ENCODE results near the gene GAK. TPM values are rescaled to one million over a fixed set of nuclear protein-coding genes. Genes with fewer than 3 reads are reported as not detected.

Gene GAK
- total RNA-seq, 1 donor from 2014 or later, result 138 TPM

DNA sequence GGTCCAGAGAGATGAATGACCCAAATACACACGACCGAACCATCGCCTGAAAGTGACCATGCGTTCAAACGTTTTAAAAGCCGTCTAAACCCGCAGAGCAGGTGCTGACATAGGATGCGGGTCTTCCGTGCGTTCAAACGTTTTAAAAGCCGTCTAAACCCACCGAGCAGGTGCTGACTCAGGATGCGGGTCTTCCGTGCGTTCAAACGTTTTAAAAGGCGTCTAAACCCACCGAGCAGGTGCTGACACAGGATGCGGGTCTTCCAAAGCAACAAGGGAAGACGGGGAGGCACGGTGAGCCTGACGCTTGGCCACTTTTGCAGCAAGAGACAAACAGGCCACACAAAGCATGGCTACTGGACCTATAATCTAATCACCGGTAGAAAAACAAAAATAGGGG is 47.2 kb downstream of the GAK start:
- intact Hi-C loops (cut with DNase I), result no loop called here
- Histone ChIP-seq H3K27me3 (no peaks in the 10 kb centered on the region), H3K27ac (no peak overlapping the region), H3K36me3 (peaks cover 84% of the 10 kb centered on the region), H3K4me1 (no peaks in the 10 kb centered on the region), H3K4me3 (no peak overlapping the region), H3K9me3 (no peaks in the 10 kb centered on the region)
- ATAC-seq (no peak), DNase-seq (no peak)
- TF ChIP-seq, protein P1, sequence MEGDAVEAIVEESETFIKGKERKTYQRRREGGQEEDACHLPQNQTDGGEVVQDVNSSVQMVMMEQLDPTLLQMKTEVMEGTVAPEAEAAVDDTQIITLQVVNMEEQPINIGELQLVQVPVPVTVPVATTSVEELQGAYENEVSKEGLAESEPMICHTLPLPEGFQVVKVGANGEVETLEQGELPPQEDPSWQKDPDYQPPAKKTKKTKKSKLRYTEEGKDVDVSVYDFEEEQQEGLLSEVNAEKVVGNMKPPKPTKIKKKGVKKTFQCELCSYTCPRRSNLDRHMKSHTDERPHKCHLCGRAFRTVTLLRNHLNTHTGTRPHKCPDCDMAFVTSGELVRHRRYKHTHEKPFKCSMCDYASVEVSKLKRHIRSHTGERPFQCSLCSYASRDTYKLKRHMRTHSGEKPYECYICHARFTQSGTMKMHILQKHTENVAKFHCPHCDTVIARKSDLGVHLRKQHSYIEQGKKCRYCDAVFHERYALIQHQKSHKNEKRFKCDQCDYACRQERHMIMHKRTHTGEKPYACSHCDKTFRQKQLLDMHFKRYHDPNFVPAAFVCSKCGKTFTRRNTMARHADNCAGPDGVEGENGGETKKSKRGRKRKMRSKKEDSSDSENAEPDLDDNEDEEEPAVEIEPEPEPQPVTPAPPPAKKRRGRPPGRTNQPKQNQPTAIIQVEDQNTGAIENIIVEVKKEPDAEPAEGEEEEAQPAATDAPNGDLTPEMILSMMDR (IDR thresholded peaks at IDR 0.05), result no peak

GRCh38 chr4:884259-884658 is 47.9 kb downstream of the GAK start:
- ATAC-seq (no peak), DNase-seq (no peak)
- no peaks in the 10 kb centered on the region for H3K9me3 ChIP-seq
- TF ChIP-seq, protein P1 (IDR thresholded peaks at IDR 0.05), result no peak
- H3K27me3 ChIP-seq, result no peaks in the 10 kb centered on the region
- H3K4me1 ChIP-seq, result no peaks in the 10 kb centered on the region
- peaks cover 84% of the 10 kb centered on the region for H3K36me3 ChIP-seq
- intact Hi-C loops (cut with DNase I), result no loop called here
- H3K4me3 ChIP-seq, result no peak overlapping the region
- no peak overlapping the region for H3K27ac ChIP-seq

DNA sequence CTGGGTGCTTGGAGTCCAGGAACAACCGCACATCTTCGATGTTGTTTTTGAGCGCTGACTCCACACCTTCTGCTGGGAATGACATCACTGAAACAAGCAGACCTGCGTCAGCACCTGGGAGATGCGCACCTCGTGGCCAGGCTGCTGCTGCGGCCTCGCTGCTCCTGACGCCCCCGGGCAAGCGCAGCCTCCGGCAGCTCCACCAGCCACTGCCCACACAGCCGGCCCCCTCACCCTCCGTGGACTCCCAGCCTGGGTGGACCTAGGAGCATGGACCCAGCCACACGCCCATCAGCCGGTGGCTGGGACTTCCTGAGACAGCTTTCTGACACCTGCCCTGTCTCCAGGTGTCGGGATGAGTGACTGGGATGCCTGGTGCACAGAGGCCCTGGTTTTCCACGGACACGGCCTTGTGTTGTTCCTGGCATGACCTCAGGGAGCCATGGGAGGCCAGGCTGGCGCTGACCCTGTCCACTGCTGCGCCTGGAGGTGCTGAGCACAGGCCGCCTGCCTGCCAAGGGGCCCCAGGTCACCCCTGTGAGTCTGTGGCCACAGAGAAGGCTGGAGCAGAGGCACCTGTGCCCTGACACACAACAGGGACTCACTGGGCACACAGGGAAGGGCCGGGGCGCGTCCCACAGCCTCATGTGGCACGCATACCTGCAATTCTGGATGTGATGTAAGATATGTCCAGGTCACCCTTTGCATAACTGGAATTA is 48.6 kb downstream of the GAK start:
- Histone ChIP-seq H3K27ac (no peak overlapping the region), H3K4me3 (no peak overlapping the region), H3K27me3 (no peaks in the 10 kb centered on the region), H3K36me3 (peaks cover 85% of the 10 kb centered on the region), H3K9me3 (no peaks in the 10 kb centered on the region), H3K4me1 (no peaks in the 10 kb centered on the region)
- intact Hi-C loops (cut with DNase I), result no loop called here
- ATAC-seq, result no peak
- TF ChIP-seq, protein P1 (IDR thresholded peaks at IDR 0.05), result no peak
- DNase-seq, result no peak

DNA sequence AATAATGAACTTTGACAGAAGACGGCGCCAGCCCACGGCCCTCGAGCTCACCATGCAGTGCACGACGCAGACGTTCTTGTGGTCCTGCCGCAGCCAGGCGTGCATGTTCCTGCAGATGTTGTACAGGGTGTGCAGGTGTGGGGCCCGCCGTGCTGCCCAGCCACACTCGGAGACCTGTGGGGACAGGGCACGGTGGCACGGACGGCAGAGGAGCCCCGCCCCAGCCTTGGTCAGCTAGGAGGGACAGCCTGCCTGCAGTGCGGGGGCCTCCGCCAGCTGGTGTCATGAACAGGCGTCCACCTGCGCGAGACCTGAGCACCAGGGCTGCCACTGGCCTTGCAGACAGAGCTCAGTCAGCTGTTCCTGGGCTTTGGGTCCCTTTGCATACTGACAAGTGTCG is 49.5 kb downstream of the GAK start:
- Histone ChIP-seq H3K27ac (no peak overlapping the region), H3K27me3 (no peaks in the 10 kb centered on the region), H3K4me1 (no peaks in the 10 kb centered on the region), H3K4me3 (no peak overlapping the region), H3K36me3 (peaks cover 85% of the 10 kb centered on the region), H3K9me3 (no peaks in the 10 kb centered on the region)
- intact Hi-C loops (cut with DNase I), result no loop called here
- DNase-seq (no peak), ATAC-seq (no peak)
- TF ChIP-seq, protein P1 (IDR thresholded peaks at IDR 0.05), result no peak

DNA sequence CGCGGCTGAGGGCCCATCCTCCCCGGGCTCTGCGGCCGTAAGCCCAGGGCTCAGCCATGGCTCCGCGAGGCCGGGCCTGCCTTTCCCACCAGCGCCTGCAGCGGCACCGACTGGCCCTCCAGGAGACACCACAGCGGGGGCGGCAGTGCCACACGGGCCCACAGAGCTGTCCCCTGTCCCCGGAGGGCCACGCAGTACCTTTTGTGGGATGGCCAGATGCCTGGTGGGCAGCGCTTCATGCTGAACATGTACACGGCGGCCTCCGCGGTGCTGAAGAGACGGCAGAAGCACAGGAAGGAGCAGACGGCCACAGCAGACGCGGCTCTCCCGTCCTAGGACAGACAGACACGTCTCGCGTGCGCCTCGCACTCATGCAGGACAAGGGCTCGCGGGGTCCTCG is 50.4 kb downstream of the GAK start:
- no peak for DNase-seq
- peaks cover 93% of the 10 kb centered on the region for H3K36me3 ChIP-seq
- TF ChIP-seq, protein P1 (IDR thresholded peaks at IDR 0.05), result no peak

More for the DNA sequence above, 50.4 kb downstream of the GAK start:
- no peaks in the 10 kb centered on the region for H3K27me3 ChIP-seq
- H3K27ac ChIP-seq, result no peak overlapping the region
- intact Hi-C loops (cut with DNase I), result no loop called here
- ATAC-seq, result no peak
- no peak overlapping the region for H3K4me3 ChIP-seq
- no peaks in the 10 kb centered on the region for H3K9me3 ChIP-seq
- no peaks in the 10 kb centered on the region for H3K4me1 ChIP-seq

Measured in upper lobe of right lung (tissue), 1 donor.